Measurements from ENCODE around the gene CTBP2. TPM values are rescaled to one million over a fixed set of nuclear protein-coding genes. Genes with fewer than 3 reads are reported as not detected.

CTBP2 gene
- total and polyA plus RNA-seq, 10 of the 15 experiments (the other 5 are each of a cell fraction or from before 2014, with no cell fraction given), result 0.02 to 0.72 (median 0.06) TPM; not detected in 2

DNA sequence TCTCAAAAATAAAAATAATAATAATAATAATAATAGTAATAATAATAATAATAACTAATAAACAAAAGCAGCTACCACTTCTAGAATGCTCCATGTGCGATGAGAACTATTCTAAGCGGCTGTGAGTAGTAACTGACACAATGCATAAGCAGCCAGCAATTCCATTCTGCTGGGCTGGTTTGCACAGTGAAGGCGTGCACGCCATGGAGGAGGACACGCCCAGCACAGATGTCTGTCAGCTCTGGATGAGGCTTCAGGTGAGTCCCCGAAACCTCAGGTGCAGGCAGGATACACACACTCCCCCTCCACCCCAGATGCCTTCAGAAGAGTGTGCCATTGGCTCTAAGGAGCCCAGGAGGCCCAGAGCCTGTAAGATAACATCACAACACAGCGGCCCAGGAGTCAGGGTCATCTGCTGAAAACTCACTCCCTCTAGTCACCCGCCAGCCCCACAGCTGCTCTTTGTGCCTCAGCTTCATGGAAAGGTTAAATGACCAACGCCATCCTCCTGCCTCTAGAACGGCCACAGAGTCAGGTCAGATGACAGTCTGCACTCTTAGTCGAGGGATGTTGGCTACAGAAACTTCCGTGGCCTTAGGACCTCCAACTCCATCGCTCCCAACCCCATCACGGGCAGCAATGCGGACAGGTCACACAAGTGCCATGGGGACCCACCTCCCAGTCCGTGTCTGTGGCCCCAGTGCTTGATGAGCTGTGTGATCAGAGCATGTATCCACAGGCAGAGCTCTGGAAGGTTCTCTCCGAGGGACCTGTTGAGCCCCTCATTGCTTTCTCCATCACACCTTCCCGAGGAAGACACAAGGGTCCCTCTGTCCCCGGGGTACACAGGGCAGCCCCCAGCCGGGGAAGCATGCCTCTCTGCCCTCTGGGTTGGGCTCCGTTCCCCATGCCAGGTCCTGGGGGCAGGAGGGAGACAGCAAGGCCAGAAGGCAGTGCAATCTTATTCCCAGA is 103.9 kb downstream of the CTBP2 start:
- ChIA-PET SMC1A (ENCODE audit: uncharacterized antibody, unreplicated experiment) (interaction anchor here (1.2 to 1.3 kb wide), 2 partner anchors 9 kb away, joined by 3 read pairs; no protein-coding TSS in a partner anchor), POLR2A (no interaction called here), CTCF (interaction anchor here (1.9 kb wide), 1 partner anchor 8 kb away, joined by 10 read pairs; no protein-coding TSS in a partner anchor), RAD21 (ENCODE audit: unreplicated experiment) (no interaction called here)
- DNase-seq (ENCODE audit: low read depth, low spot score) (no peak), FAIRE-seq (no peak), ATAC-seq (no peak)
- no peak overlapping the region for H3K9ac ChIP-seq (ENCODE audit: control insufficient read depth, insufficient read depth, low read length)
- intact Hi-C loops (cut with micrococcal nuclease; ENCODE audit: unreplicated experiment), result no loop called here
- in situ Hi-C loops (cut with MboI), result no loop called here
- H3K4me2 ChIP-seq (ENCODE audit: control insufficient read depth, insufficient read depth), result no peak overlapping the region
- H3K36me3 ChIP-seq (ENCODE audit: control insufficient read depth in 2 of 2, insufficient read depth in 2 of 2, low read length in 1 of 2), result no peaks in the 10 kb centered on the region
- peaks cover 0 to 16% of the 10 kb centered on the region in 2 experiments; a peak in 3 of 4 replicates for H3K27me3 ChIP-seq (replicated peaks in 1 of 2; ENCODE audit: control insufficient read depth in 2 of 2, insufficient read depth in 2 of 2, low read length in 1 of 2)
- no peak overlapping the region for H3K27ac ChIP-seq (ENCODE audit: control insufficient read depth, insufficient read depth)
- no peak overlapping the region for H3K4me3 ChIP-seq
- H4K20me1 ChIP-seq (ENCODE audit: control insufficient read depth, insufficient read depth), result no peaks in the 10 kb centered on the region
- peaks cover 14% of the 10 kb centered on the region for H3K4me1 ChIP-seq (ENCODE audit: control insufficient read depth, insufficient read depth, low read length)
- TF ChIP-seq, protein P1, sequence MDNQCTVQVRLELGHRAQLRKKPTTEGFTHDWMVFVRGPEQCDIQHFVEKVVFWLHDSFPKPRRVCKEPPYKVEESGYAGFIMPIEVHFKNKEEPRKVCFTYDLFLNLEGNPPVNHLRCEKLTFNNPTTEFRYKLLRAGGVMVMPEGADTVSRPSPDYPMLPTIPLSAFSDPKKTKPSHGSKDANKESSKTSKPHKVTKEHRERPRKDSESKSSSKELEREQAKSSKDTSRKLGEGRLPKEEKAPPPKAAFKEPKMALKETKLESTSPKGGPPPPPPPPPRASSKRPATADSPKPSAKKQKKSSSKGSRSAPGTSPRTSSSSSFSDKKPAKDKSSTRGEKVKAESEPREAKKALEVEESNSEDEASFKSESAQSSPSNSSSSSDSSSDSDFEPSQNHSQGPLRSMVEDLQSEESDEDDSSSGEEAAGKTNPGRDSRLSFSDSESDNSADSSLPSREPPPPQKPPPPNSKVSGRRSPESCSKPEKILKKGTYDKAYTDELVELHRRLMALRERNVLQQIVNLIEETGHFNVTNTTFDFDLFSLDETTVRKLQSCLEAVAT (IDR thresholded peaks at IDR 0.05), result no peak
- TF ChIP-seq CHD2 (IDR thresholded peaks at IDR 0.05; ENCODE audit: borderline replicate concordance, low read depth, low read length) (no peak), ZNF622 (IDR thresholded peaks at IDR 0.05) (no peak), RAD51 (IDR thresholded peaks at IDR 0.05) (no peak), NFXL1 (IDR thresholded peaks at IDR 0.05; ENCODE audit: borderline replicate concordance) (no peak)
- TF ChIP-seq, protein P2, sequence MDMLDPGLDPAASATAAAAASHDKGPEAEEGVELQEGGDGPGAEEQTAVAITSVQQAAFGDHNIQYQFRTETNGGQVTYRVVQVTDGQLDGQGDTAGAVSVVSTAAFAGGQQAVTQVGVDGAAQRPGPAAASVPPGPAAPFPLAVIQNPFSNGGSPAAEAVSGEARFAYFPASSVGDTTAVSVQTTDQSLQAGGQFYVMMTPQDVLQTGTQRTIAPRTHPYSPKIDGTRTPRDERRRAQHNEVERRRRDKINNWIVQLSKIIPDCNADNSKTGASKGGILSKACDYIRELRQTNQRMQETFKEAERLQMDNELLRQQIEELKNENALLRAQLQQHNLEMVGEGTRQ (IDR thresholded peaks at IDR 0.05; ENCODE audit: borderline replicate concordance, low read depth, low read length), result no peak
- no TSS peak for BruUV-seq (replicated peaks)
- H3K79me2 ChIP-seq (ENCODE audit: control insufficient read depth, insufficient read depth, low read length), result no peaks in the 10 kb centered on the region
- WGBS (ENCODE audit: insufficient coverage, insufficient replicate concordance, low lambda C conversion rate, missing lambda C conversion rate), result 71% methylated on average over 21 of the region's 21 CpGs
- no peak overlapping the region for H2AFZ ChIP-seq (ENCODE audit: control insufficient read depth, low read depth, low read length)
- peaks cover 3% of the 10 kb centered on the region; the same call in 2 of the 3 replicates for H3K9me3 ChIP-seq (replicated peaks; ENCODE audit: control insufficient read depth, insufficient read depth, low read length)

All from GM12878 (cell line).